ENCODE measurements around the gene ZNF556.

The ZNF556 gene

GRCh38 chr19:2822846-2823245, 44.3 kb upstream of the ZNF556 start:
- no peak overlapping the region for H3K4me3 ChIP-seq (replicated peaks; ENCODE audit: insufficient read depth, low read length)
- DNase-seq (ENCODE audit: low read depth in 1 of 2, low spot score in 1 of 2), result no peak
- no peaks in the 10 kb centered on the region for H3K27me3 ChIP-seq (ENCODE audit: insufficient read depth, poor library complexity, severe bottlenecking)
- H3K27ac ChIP-seq (replicated peaks), result no peak overlapping the region
- TF ChIP-seq GABPA (IDR thresholded peaks at IDR 0.05; ENCODE audit: low read depth), result no peak
- no peak for TF ChIP-seq CTCF (IDR thresholded peaks at IDR 0.05; ENCODE audit: insufficient read depth, low read length)
- no peak for TF ChIP-seq SPI1 (IDR thresholded peaks at IDR 0.05; ENCODE audit: borderline replicate concordance, low read depth)
- no peak for TF ChIP-seq POLR2AphosphoS5 (IDR thresholded peaks at IDR 0.05; ENCODE audit: low read depth)
- TF ChIP-seq REST (IDR thresholded peaks at IDR 0.05; ENCODE audit: insufficient replicate concordance, low read depth), result no peak

- TF ChIP-seq CTCF (IDR thresholded peaks at IDR 0.05; ENCODE audit: insufficient read depth, low read length) (no peak), REST (IDR thresholded peaks at IDR 0.05; ENCODE audit: insufficient replicate concordance, low read depth) (no peak), GABPA (IDR thresholded peaks at IDR 0.05; ENCODE audit: low read depth) (no peak), POLR2AphosphoS5 (IDR thresholded peaks at IDR 0.05; ENCODE audit: low read depth) (no peak), SPI1 (IDR thresholded peaks at IDR 0.05; ENCODE audit: borderline replicate concordance, low read depth) (no peak)
- H3K27me3 ChIP-seq (ENCODE audit: insufficient read depth, poor library complexity, severe bottlenecking), result no peaks in the 10 kb centered on the region
- DNase-seq (ENCODE audit: low read depth in 1 of 2, low spot score in 1 of 2), result no peak
- no peak overlapping the region for H3K27ac ChIP-seq (replicated peaks)
- no peak overlapping the region for H3K4me3 ChIP-seq (replicated peaks; ENCODE audit: insufficient read depth, low read length)
These were observed 43.5 kb upstream of the ZNF556 start for GRCh38 chr19:2823646-2824045.

- TF ChIP-seq REST (IDR thresholded peaks at IDR 0.05; ENCODE audit: insufficient replicate concordance, low read depth) (no peak), SPI1 (IDR thresholded peaks at IDR 0.05; ENCODE audit: borderline replicate concordance, low read depth) (no peak), POLR2AphosphoS5 (IDR thresholded peaks at IDR 0.05; ENCODE audit: low read depth) (no peak), CTCF (IDR thresholded peaks at IDR 0.05; ENCODE audit: insufficient read depth, low read length) (no peak), GABPA (IDR thresholded peaks at IDR 0.05; ENCODE audit: low read depth) (no peak)
These were observed 43.0 kb upstream of the ZNF556 start for GRCh38 chr19:2824129-2824528.

More at GRCh38 chr19:2824129-2824528, 43.0 kb upstream of the ZNF556 start:
- no peak overlapping the region for H3K27ac ChIP-seq (replicated peaks)
- no peak overlapping the region for H3K4me3 ChIP-seq (replicated peaks; ENCODE audit: insufficient read depth, low read length)
- H3K27me3 ChIP-seq (ENCODE audit: insufficient read depth, poor library complexity, severe bottlenecking), result no peaks in the 10 kb centered on the region
- DNase-seq (ENCODE audit: low read depth in 1 of 2, low spot score in 1 of 2), result no peak

Measured in HL-60 (cell line).